Dedifferentiated amniotic fluid mesenchymal stem cell (primary cell): Measurements from ENCODE around the gene DPP10.
"Not testable (repeated sequence)": the region's sequence is repeated elsewhere in the genome, so short reads cannot be mapped to it uniquely, and the experiment has no call there.

ENCODE experiments used
- DNase-seq: peaks from one replicate; pipeline ENCODE4 v3.0.0-alpha.2; 2016; ENCODE audit errors: extremely low spot score

Gene DPP10

GRCh38 chr2:114515882-114516281 is 73.4 kb downstream of the DPP10 start:
- DNase-seq, result no peak

DNA sequence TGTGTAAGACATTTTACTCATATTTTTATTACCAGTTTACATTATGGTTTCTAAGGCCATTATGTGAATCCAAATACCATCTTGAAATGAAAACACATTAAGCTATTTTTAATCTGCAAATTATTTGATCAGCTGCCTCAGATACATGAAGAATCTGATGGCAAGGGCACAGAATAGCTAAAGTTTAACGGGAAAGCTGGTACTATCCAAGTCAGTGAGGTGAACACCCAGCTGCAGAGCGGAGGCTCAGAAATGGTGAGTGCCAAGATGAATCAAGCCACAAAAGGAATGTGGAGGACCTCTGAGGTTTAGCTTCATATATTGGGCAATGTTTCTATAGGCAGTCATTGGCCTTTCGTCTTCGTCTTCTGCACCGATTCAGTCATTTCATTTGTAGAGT is 75.1 kb downstream of the DPP10 start:
- DNase-seq, result no peak

- DNase-seq, result no peak
Observed at GRCh38 chr2:114518738-114519137, 76.3 kb downstream of the DPP10 start.

DNA sequence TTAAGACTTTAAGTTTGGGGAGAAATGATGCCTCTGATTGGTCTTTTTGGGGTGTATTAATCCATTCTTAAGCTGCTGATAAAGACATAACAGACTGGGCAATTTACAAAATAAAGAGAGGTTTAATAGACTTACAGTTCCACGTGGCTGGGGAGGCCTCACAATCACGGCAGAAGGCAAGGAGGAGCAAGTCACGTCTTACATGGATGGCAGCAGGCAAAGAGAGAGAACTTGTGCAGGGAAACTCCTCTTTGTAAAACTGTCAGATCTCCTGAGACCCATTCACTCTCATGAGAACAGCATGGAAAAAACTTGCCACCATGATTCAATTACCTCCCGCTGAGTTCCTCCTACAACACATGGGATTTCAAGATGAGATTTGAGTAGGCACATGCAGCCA is 80.2 kb downstream of the DPP10 start:
- not testable (repeated sequence) for DNase-seq

DNA sequence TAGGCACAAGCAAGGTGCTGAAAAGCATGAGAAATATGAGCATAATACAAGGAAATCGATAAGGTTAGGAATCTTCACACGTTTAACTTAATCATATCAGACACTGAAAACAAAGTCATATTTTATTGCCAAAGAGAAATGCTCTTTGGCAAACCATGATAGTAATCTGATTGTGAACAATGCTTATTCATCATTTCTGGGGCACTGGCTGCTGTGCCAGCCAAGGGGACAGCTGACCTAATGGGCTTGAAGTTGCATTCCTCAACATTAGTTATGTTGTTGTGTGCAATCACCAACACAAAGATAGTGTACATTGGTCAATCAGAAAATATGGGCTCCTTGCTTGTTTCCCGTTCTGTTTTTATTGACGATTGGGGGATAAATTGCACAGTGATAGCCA is 83.5 kb downstream of the DPP10 start:
- no peak for DNase-seq

DNA sequence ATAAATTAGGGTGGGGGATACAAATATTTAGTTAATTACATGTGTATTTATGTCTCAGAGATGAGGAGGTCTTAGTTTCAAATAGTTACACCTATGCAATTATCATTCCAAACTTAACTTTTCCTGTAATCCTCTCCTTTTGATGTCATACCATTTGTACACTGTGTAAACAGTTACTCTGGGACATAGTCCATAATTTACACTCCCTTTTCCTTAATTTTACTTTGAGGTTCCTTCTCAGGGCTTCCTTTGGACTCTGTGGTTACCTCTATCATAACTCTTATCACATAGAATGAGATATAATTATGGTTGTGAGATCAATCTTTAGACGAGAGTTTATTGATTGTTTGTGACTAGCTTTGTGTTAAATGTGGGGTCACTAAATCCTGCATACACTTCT is 84.4 kb downstream of the DPP10 start:
- DNase-seq, result no peak

DNA sequence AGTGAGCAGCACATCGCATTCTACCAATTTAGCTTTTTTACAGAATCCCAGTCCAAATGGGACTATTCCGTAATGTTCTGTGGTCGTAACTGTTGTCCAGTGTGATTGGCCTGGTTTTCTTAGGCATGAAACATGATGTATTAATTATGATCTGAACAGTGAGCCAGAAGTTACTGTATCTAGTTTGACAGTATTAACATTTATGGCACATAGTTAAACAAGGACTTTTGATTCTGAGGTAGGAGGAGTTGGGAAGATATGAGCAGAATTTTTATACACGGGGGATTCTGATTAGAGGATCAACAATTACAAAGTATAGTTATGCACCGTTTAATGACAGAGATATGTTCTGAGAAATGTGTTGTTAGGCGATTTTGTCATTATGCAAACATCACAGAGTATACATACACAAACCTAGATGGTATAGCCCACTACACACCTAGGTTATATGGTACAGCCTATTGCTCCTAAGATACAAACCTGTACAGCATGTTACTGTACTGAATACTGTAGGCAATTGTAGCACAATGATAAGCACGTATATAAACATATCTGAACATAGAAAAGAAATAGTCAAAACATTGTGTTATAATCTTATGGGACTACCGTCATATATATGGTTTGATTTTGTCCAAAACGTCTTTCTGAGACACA is 85.0 kb downstream of the DPP10 start:
- DNase-seq, result no peak

DNA sequence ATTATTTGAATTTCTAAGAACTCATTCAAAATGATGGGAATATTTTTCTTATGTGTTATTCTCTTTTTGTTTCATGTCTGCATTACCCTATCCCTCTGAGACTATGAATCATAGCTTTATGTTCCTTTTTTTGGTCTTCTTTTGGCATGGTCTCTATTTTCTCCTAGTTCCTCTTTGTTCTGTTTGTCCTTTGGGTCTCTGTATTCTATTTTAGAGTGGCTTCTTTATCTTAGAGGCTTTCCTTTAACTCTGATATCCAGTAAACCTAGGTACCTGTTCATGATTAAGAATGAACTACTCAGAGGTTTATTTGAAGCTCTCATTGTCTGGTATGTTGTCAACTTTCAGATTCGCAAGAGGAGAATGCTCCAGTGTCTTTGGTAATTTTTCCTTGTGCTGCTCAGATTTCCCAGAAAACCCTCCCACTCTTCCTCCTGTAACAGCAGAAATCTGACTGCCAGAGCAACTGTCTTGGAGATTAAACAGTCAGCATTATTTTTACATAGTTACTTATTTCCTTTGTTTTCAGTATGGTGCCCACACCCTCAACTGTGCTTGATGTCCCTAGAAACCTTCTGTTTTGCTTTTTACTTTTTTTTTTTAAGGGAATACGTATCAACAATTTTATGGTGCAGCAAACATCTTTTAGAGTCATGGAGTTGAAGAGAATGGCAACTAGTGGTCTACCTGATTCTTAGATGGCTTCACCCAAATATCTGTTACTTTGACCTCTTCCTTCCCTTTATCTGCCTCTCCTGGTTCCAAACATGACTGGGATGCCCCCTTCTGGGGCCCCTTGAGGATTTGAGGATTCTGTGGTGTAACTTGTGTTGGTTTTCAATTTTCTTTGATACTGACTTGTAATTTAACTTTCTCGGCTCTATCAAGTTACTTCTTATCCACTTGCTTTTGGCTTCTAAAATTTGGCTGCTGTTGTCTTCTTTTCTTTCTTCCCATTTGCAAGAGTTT is 92.0 kb downstream of the DPP10 start:
- DNase-seq, result no peak

DNA sequence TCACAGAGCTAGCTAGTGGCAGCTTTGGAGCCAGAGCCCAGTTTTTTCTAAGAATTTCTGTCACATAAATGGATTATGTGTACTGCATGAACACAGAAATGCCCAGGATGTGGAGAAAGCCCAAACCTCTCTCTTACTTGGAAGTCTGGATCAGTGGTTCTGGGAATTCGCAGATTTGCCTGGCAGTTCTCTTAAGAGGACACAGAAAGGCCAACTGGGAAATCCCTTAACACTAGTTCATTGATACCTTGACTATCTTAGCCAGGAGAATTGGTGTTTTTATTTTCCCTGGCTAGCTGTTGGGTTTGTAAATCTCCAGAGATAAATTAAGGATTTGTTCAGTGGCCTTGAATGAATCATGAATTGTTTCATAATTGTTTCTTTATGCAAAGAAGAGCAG is 95.3 kb downstream of the DPP10 start:
- no peak for DNase-seq

GRCh38 chr2:114542695-114543094 is 100.3 kb downstream of the DPP10 start:
- DNase-seq, result no peak

- no peak for DNase-seq
Observed at GRCh38 chr2:114543236-114543766, 100.9 kb downstream of the DPP10 start.

- DNase-seq, result no peak
Observed at GRCh38 chr2:114545052-114545451, 102.6 kb downstream of the DPP10 start.

- no peak for DNase-seq
Observed at GRCh38 chr2:114546531-114546930, 104.1 kb downstream of the DPP10 start.

DNA sequence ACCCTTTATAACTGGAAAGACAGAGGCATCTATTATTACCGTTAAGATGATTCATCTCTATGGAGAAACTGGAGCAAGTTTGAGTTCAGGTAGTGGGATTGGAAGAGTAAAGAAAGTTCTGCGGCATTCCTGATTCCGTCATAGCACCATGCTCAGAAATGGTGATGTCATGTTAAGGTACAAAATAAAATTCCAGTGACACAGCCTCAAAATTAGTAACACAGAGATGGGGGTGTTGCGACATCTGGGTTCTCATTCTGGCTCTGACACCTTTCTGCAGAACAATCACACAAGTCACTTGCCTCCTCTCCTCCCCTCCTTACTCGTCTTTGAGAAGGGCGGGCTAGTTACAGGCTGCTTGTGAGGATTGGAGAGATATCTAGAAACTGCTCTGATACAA is 105.7 kb downstream of the DPP10 start:
- no peak for DNase-seq

DNA sequence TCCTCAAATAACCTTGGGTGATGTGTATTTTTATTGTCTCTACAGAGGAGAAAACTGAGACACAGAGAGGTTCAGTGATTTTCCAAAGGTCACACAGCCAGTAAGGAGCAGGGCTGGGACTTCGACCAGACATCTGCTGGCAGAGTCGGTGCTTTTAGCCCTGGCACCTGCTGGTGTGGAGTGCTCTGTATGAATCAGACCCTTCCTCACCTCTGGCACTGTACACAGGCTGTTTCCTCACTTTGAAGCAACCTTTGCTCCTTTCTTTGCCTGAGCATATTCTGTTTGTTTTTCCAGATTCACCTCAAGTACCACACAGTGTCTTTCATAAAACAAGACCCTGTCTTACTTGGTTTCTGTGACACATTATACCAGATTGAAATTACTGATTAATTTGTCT is 107.9 kb downstream of the DPP10 start:
- no peak for DNase-seq

GRCh38 chr2:114550895-114551793 is 108.7 kb downstream of the DPP10 start:
- DNase-seq, result peak; percentile 37

DNA sequence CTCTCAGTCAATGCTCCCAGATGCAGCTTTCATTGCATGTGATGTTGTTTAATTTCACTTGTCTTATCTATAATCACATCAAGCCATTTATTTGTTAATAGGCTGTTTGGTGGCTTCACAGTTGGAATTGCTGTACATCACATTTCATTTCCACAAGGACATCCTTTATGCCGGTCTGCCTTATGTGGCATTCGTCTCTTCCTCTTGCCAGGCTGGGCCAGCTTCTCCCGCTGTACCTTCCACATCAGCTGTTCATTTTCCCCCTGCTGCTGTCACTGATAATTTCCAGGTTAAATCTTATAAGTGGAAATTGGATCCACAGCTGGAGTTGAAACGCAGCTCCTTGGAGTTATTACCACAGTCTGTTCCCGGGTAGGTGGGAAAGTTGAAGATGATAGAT is 110.6 kb downstream of the DPP10 start:
- no peak for DNase-seq

GRCh38 chr2:114569166-114569565 is 126.7 kb downstream of the DPP10 start:
- DNase-seq, result no peak

DNA sequence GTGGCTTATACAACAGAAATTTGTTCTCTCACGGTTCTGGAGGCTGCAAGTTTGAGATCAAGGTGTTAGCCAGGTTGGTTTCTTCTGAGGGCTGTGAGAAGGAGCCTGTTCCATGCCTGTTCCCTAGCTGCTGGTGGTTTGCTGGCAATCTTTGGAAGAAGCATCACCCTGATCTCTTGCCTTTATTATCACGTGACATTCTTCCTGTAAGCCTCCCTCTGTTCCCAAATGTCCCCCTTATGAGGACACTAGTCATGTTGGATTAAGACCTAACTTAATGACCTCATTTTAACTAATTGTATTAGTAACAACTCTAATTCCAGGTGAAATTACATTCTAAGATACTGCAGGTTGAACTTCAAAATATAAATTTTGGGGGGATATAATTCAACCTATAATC is 135.2 kb downstream of the DPP10 start:
- no peak for DNase-seq

DNA sequence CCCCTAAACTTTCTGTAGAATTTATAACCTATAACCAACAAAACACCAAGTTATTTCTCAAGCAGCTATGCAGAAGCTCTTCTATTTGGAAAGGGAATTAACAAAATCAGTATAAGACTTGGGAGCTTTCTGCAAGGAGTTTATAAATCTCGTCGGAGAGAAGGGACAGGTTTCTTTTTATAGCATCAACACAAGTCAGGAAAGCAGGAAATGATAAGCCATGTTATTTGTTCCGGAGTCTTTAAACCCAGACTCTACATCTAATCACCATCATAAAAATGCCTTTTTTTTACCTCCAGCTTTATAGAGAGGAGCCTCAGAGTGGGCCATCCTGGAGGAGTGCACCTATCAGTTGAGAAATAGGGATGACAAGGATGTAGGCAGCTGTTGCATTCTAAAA is 137.1 kb downstream of the DPP10 start:
- no peak for DNase-seq

DNA sequence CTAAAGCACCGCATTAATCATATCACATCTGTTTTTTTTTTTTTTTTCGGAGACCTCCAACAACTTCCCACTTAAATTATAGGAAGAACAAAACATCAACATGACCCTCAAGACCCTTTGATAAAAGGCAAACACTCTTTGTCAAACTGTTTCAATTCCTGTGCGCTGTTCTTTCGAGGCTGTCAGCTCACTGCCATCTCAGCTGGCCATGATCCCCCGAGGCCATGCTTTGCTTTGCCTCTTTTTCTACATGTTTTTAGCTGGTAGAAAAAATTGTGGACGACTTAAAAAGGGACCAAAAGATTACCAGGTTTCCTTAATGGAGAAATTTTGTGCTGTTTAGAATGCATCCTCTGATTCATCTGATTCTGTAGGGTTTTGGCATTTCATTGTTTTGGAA is 138.2 kb downstream of the DPP10 start:
- DNase-seq, result no peak

DNA sequence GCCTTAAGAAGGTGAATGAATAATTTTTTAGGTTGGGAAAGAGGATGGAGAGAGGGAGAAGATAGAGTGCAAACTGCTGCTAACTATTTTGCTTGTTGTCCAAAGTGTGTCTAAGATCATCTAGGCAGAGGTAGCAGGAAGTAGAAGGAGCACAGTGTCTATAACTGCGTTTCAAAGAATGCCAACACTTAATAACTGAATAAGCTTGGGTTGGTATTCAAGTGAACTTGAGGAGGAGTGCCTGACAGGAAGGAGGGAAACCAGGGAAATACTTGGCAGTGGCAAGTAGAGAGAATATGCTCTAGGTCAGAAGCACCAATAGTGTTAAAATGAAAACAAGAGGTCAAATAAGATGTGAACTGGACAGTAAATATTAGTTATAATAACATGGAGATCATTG is 155.9 kb downstream of the DPP10 start:
- no peak for DNase-seq
